Muscle of arm (tissue), 14 donors: ENCODE data around the gene MGAT2. TPM values are rescaled to one million over a fixed set of nuclear protein-coding genes. Genes with fewer than 3 reads are reported as not detected.
A peak's percentile ranks its signal among the peaks of the same experiment; 100 is the strongest.
"Not testable (repeated sequence)": the region's sequence is repeated elsewhere in the genome, so short reads cannot be mapped to it uniquely, and the experiment has no call there.

Experiments used
- DNase-seq: peaks from one replicate; pipeline ENCODE4 v3.0.0-alpha.2; 2013
- long read RNA-seq, 11 donors: transcript quantifications; one replicate each; lab custom pipeline, GENCODE V29; 2026
- polyA plus RNA-seq, 12 donors: library from polyadenylated mRNA; unstranded; fragments of 120-200 nt; gene quantifications; one replicate each; pipeline ENCODE4 v1.2.1, GENCODE V29; 2013; ENCODE audit not compliant: insufficient read length in 12 of 12

MGAT2 gene
- polyA plus RNA-seq: 10 to 100 TPM in 9 of 12 donors, 1 to 10 TPM in 2, not detected in 1; 6.8 to 25.9 (median 12.1) TPM
- long read RNA-seq, donor 1, transcript MGAT2-201 (1 exons, 2,687 nt): major isoform, 55 of 55 reads
- long read RNA-seq, donor 1, partial matches to known transcripts: 0 of 55 reads
- long read RNA-seq, donor 1, other reads (novel, unspliced or antisense): 0 of 55 reads
- long read RNA-seq, donor 2, transcript MGAT2-201 (1 exons, 2,687 nt): major isoform, 13 of 13 reads
- long read RNA-seq, donor 2, partial matches to known transcripts: 0 of 13 reads
- long read RNA-seq, donor 2, other reads (novel, unspliced or antisense): 0 of 13 reads
- long read RNA-seq, donor 3, transcript MGAT2-201 (1 exons, 2,687 nt): major isoform, 21 of 21 reads
- long read RNA-seq, donor 3, partial matches to known transcripts: 0 of 21 reads
- long read RNA-seq, donor 3, other reads (novel, unspliced or antisense): 0 of 21 reads
- long read RNA-seq, donor 4, transcript MGAT2-201 (1 exons, 2,687 nt): major isoform, 16 of 16 reads
- long read RNA-seq, donor 4, partial matches to known transcripts: 0 of 16 reads
- long read RNA-seq, donor 4, other reads (novel, unspliced or antisense): 0 of 16 reads
- long read RNA-seq, donor 5, transcript MGAT2-201 (1 exons, 2,687 nt): major isoform, 51 of 51 reads
- long read RNA-seq, donor 5, partial matches to known transcripts: 0 of 51 reads
- long read RNA-seq, donor 5, other reads (novel, unspliced or antisense): 0 of 51 reads
- long read RNA-seq, donor 6, transcript MGAT2-201 (1 exons, 2,687 nt): major isoform, 25 of 25 reads
- long read RNA-seq, donor 6, partial matches to known transcripts: 0 of 25 reads
- long read RNA-seq, donor 6, other reads (novel, unspliced or antisense): 0 of 25 reads
- long read RNA-seq, donor 7, transcript MGAT2-201 (1 exons, 2,687 nt): major isoform, 11 of 11 reads
- long read RNA-seq, donor 7, partial matches to known transcripts: 0 of 11 reads
- long read RNA-seq, donor 7, other reads (novel, unspliced or antisense): 0 of 11 reads
- long read RNA-seq, donor 8, transcript MGAT2-201 (1 exons, 2,687 nt): major isoform, 41 of 73 reads
- long read RNA-seq, donor 8, partial matches to known transcripts: 21 of 73 reads
- long read RNA-seq, donor 8, other reads (novel, unspliced or antisense): 11 of 73 reads
- long read RNA-seq, donor 9, transcript MGAT2-201 (1 exons, 2,687 nt): major isoform, 25 of 25 reads
- long read RNA-seq, donor 9, partial matches to known transcripts: 0 of 25 reads
- long read RNA-seq, donor 9, other reads (novel, unspliced or antisense): 0 of 25 reads
- long read RNA-seq, donor 10, transcript MGAT2-201 (1 exons, 2,687 nt): major isoform, 18 of 18 reads
- long read RNA-seq, donor 10, partial matches to known transcripts: 0 of 18 reads
- long read RNA-seq, donor 10, other reads (novel, unspliced or antisense): 0 of 18 reads
- long read RNA-seq, donor 11, transcript MGAT2-201 (1 exons, 2,687 nt): major isoform, 39 of 39 reads
- long read RNA-seq, donor 11, partial matches to known transcripts: 0 of 39 reads
- long read RNA-seq, donor 11, other reads (novel, unspliced or antisense): 0 of 39 reads

DNA sequence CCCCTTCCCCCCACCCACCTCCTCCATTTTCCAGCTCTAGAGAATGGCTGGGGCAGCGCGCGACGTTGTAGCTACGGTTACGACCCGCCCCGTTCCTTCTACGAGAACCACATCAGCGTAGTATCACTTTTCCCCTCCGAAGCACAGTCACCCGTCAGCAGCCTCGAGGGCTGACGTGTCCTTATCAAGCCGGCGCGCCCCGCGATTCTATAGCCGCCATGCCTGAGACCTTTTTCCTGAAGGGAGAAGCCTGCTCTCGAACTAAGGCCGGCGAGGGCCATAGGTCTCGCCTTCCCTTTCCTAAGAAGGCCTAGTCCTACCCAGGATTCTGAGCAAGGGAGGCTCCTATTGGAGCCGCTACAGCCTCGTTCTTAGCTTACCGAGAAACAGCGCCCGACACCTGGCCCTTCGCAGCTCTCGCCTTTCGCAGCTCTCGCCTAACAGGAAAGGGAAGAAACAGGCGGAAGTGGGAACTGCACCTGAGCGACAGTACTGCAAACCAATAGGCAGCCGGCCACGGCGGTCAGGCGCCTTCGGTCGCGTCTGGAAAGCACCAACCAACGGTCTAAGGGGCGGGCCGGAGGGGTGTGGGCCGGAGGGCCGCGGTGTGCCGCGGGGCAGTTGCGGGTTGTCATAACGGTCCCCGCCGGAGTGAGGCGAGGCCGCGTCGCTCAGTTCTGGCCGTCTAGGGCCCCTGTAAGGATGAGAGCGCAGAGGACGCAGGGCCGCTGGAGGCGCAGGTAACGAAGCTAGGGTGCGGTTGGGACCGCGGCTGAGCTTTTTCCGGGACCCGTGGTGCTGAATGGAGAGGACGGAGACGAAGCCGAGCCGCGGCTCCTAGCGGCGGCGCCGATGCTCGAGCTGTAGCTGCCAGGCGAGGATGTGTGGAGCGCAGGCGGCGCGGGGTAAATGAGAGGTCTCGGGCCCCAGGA, at the start of gene MGAT2, which contains the start of gene RPL36AL:
MGAT2 (plus strand) TSS at position 618 of the 932 bp plus-strand sequence. CDS start 470 bp downstream, outside the sequence.
RPL36AL (minus strand) TSS at position 445 of the 932 bp plus-strand sequence. CDS start 1,522 bp downstream, outside the sequence.
- DNase-seq: peak; percentile 99

GRCh38 chr14:49574038-49574437, 46.6 kb upstream of the MGAT2 start:
- DNase-seq: no peak

- DNase-seq: no peak
Observed at GRCh38 chr14:49578141-49578540, 42.5 kb upstream of the MGAT2 start.

DNA sequence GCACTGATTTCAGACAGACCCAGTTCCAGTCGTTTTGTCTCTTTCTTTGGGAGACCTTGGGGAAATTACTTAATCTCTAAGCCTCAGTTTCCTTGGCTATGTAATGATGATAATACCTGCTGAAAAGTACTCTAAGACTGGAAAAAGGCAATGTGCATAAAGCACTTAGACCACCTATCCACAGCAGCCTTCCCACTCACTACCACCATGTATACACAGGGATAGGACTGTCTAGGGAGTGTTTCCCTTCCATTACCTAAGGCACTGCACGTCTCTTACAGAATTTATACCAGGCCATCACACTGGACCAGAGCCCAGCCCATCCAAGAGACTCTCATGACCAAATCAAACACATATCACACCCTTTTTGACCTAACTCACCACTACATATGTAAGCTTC, 40.8 kb upstream of the MGAT2 start:
- DNase-seq: no peak

DNA sequence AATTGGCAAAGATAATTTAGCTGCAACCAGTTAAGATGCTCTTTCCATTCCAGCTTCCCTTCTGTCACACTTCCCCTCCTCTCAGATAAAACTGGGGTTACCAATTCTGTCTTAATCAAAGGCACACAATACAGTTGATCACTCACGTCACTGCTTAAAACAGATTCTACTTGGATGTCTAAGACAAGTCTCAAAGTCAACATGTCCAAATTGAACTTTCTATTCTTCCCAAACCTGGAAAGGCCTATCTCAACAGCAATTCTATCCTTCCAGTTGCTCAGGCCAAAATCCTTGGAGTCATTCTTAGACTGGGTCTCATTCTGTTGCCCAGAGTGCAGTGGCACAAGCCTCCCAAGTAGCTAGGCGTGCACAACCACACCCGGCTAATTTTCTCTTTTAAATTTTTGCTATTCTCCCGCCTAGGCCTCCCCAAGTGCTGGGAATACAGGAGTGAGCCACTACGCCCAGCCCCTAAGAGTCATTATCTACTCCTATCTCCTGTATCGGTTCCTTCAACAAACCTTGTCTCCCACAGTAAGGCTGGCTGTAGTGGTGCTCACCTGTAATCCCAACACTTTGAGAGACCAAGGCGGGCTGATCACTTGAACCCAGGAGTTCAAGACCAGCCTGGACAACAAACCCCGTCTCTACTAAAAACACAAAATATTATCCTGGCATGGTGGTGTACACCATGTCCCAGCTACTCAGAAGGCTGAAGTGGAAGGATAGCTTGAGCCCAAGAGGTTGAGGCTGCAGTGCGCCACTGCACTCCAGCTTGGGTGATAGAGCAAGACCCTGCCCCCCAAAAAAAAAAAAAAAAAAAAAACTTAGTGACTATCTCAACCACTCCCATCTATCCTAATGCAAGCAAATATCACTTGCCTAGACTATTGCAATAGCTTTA, 39.1 kb upstream of the MGAT2 start:
- no peak for DNase-seq

DNA sequence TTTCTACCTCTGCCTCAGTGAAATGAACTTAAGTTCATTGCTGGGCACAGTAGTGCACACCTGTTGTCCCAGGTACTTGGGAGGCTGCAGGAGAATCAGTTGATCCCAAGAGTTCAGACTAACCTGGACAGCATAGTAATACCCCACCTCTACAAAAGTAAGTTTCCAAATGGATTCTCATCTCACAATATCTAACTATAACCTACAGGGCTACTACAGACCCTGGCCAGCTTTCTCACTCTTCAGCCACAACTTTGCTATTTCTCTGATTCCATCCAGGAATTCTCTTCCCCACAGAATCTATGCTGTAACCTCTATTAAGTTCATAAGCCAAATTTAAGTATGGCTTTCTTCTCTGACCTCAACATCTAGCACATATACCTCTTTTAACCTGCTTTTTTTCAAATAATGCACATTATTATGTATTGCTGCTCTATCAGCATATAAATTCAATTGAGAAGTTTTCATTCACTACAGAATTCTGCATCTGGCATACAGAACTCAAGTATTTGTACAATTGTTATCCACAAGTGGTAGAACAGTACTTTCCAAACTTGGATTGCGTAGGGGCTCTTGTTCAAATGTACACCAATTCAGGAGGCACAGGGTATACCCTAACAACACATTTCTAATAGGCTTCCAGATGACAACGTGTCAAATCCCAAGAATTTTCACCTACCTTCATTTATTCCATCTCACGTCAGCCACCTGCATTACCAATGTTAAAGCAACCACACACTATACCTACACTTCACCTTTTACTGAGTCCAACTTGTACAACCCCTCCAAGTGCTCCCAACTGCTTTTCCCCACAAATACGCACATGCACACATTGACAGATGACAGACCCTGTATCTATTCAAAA, 38.3 kb upstream of the MGAT2 start:
- DNase-seq: no peak

DNA sequence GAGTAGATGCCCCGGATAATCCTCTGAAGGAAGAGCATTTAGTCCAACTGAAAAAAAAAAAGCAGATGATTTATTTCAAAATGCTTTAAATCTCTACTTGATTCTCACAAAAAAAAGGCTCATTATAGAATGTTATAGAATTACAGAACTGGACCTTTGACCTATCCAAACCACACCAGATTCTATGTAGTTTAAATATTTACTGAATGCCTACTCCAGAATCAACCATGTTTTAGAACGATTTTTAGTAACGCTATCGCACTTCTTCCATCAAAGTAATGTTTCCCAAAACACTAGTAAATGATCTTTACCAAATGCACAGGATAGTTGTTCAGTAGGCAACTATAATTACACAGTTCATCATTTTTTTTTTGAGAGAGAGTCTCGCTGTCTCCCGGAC, 37.0 kb upstream of the MGAT2 start:
- DNase-seq: no peak

GRCh38 chr14:49584058-49584457, 36.5 kb upstream of the MGAT2 start:
- DNase-seq: no peak

DNA sequence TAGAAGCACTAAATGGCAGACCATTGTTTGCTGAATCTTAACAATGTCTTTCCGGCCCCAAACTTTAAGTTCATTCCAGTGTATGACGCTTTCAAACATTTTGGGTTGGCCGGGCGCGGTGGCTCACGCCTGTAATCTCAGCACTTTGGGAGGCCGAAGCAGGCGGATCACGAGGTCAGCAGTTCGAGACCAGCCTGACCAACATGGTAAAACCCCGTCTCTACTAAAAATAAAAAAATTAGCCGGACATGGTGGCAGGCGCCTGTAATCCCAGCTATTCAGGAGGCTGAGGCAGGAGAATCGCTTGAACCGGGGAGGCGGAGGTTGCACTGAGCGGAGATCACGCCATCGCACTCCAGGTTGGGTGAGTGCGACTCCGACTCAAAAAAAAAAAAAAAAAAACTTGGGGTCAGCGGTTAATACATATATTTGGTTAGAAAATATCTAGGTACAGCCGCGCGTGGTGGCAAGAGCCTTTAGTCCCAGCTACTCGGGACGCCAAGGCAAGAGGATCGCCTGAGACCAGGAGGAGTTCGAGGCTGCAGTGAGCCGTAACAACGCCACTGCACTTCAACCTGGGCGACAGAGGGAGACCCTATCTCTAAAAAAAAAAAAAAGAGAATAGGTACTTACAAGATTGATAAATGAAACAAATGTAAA, 35.5 kb upstream of the MGAT2 start:
- DNase-seq: not testable (repeated sequence)

DNA sequence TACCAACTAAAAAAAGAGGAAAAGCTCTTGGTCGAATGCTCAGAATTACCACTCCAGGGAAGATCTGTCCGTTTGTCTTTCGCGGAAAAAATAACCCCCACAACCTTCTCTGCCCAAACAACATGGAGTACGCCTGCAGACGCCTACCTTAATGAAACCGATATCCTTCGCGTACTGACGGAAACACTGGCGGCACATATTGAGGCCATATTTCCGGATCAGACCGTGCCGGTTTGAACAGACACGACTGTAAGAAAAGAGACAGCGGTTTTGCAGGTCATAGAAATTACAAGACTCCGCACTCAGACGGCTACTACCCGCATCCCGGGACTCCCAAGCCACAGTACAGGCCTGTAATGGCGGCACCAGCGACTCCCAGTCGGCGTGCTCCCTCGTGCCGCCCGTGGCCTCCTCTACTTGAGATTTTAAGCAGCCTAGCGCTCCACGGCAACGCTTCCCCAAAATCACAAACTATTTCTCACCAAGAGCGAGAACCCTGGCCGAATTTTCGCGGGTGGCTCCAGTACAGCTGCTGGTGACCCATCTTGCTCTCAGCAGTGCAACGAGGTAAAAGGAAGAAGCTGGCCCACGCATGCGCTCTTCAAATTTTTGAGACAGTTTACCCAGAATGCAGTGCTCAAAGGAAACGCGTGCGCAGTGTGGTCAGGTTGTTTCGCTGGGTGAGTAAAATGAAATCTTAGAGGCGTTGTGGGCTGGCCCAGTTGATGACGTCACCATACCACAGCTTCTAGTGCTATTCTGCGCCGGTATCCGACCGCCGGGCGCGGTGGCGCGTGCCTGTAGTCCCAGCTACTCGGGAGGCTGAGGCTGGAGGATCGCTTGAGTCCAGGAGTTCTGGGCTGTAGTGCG, 34.6 kb upstream of the MGAT2 start, which contains the start of gene RPS29:
RPS29 (minus strand) TSS at position 578 of the 870 bp plus-strand sequence; CDS start at position 544, 34 bp downstream.
- peak; percentile 100 for DNase-seq

DNA sequence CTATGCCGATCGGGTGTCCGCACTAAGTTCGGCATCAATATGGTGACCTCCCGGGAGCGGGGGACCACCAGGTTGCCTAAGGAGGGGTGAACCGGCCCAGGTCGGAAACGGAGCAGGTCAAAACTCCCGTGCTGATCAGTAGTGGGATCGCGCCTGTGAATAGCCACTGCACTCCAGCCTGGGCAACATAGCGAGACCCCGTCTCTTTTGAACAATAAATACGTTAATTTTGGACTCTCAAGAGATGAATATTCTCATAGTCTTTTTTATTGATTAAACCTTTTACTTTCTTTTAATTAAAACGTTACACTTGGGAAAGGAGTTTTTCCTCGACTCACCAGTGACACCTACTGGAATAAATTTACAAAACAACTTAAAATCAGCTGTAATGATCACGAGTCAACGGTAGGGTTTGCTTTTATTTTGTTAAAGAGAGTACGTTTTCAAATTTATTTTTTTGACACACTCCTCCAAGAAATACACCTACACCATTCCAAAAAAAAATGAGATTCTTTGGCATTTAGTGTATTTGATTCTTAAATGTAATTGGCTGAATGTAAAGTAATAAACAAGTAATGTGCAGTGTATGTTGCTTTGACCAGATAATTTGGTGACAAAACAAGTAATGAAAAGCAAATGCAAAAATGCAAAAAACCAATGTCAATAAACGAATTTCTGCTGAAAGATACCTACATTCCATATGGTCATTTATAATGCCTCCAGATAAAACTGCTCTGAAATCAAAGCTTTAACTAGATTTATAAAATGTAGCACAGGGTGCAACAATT, 33.7 kb upstream of the MGAT2 start:
- peak; percentile 74 for DNase-seq

GRCh38 chr14:49589387-49589786, 31.2 kb upstream of the MGAT2 start:
- DNase-seq: no peak

- DNase-seq: no peak
Observed at GRCh38 chr14:49593016-49593415, 27.6 kb upstream of the MGAT2 start.

DNA sequence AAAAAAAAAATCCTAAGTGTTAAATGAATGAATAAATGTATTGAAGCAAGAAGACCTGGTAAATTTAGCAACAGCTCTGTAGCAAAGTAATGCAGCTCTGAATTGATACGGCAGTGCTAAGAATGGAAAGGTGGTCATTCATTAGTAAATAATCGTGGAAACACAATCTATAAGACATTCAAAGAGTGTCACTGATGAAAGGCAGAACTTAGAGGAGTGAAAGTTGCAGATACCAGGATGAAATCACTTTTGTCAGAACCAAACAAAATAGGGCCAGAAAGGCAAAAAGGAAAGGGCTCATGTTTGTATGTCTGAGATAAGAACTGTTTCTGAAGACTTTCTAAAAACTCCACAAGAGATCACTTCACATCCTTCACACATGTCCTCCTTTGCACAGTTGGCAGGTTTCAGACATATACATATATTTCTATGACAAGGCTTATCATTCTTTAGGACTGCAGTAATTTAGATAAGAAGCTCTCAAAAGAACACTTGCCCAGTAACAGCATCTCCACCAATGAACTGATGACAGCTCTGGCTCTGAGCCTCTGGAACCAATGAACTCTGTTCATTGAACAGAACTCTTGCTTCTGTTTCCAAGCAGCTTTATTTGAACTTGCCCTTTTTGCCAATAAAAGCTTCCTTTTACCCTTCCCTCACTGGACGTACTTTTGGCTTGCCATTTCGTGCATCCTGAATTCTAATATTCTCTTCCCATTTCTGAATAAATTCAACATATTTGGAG, 26.1 kb upstream of the MGAT2 start:
- no peak for DNase-seq

DNA sequence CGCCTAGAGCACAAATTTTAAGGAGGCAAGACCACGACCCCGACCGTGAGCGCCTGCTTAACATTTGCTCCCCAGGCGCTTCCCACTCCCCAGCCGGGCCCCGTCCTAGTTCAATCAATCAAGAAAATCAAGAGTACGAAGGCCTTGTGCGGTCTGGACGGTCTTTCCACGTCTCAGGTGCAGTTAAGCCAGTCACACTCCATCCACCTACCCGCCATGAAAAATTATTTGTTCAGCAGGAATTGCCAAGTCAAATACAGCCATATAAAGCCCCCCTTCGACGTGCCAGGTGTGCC, 22.5 kb upstream of the MGAT2 start:
- DNase-seq: no peak
